WTC11 (cell line): Measurements from ENCODE around the gene SCIN. TPM values are rescaled to one million over a fixed set of nuclear protein-coding genes. Genes with fewer than 3 reads are reported as not detected.

ENCODE experiments used
- ATAC-seq: fragments of 200-7000 bp; cut with Tn5 transposase; 2 replicates; pipeline ENCODE4 v1.10.0; 2021; ENCODE audit warnings: mild to moderate bottlenecking, moderate library complexity
- CTCF ChIA-PET: fragments of 300-600 bp; sonication (Branson Sonifier 250); formaldehyde crosslinking; loops from one replicate; lab custom pipeline; 2021; ENCODE audit warnings: antibody characterized with exemption; lab: Charles Lee
- POLR2A ChIA-PET: fragments of 350-600 bp; sonication (Branson Sonifier 250); formaldehyde crosslinking; loops from one replicate; lab custom pipeline; 2021; ENCODE audit warnings: antibody characterized with exemption; lab: Charles Lee
- DNase-seq: peaks from one replicate; pipeline ENCODE4 v3.0.0; 2021; ENCODE audit warnings: low spot score
- H3K27ac Mint-ChIP-seq: 2 replicates; pipeline ENCODE4 v1.8.0; 2021; ENCODE audit warnings: mixed read lengths
- H3K27me3 Mint-ChIP-seq: 2 replicates; pipeline ENCODE4 v1.8.0; 2021; ENCODE audit warnings: low read depth, mild to moderate bottlenecking, moderate library complexity, mixed read lengths
- H3K36me3 Mint-ChIP-seq: 2 replicates; pipeline ENCODE4 v1.8.0; 2021; ENCODE audit warnings: mixed read lengths
- H3K4me1 Mint-ChIP-seq: 2 replicates; pipeline ENCODE4 v1.8.0; 2022; ENCODE audit warnings: mixed read lengths
- H3K4me3 Mint-ChIP-seq: 2 replicates; pipeline ENCODE4 v1.8.0; 2021; ENCODE audit warnings: mild to moderate bottlenecking, moderate library complexity, mixed read lengths
- H3K9me3 Mint-ChIP-seq: 2 replicates; pipeline ENCODE4 v1.8.0; 2021; ENCODE audit warnings: mixed read lengths
- CREB1 ChIP-seq: sonication (generic); formaldehyde crosslinking; IDR thresholded peaks from 2 replicates; pipeline ENCODE4 v1.8.0; 2023; ENCODE audit warnings: mild to moderate bottlenecking, missing genetic modification reagents
- CREM ChIP-seq: sonication (generic); formaldehyde crosslinking; IDR thresholded peaks from 2 replicates; pipeline ENCODE4 v1.8.1; 2022; ENCODE audit warnings: mild to moderate bottlenecking, missing genetic modification reagents, moderate library complexity
- FOXK1 ChIP-seq: sonication (generic); formaldehyde crosslinking; IDR thresholded peaks from 2 replicates; pipeline ENCODE4 v1.8.0; 2022; ENCODE audit warnings: mild to moderate bottlenecking, moderate library complexity, missing genetic modification reagents
- GTF2I ChIP-seq: fragments of 250-450 bp; sonication (Bioruptor Pico); conservative IDR thresholded peaks from 2 replicates; pipeline ENCODE4 v1.4.0; 2021; ENCODE audit warnings: mild to moderate bottlenecking
- NFE2L1 ChIP-seq: sonication (generic); formaldehyde crosslinking; IDR thresholded peaks from 2 replicates; pipeline ENCODE4 v1.8.1; 2023; ENCODE audit warnings: missing genetic modification reagents
- SOX15 ChIP-seq: fragments of 250-450 bp; sonication (Bioruptor Pico); IDR thresholded peaks from 2 replicates; pipeline ENCODE4 v1.9.0; 2021; ENCODE audit warnings: mild to moderate bottlenecking
- TEAD1 ChIP-seq: sonication (generic); formaldehyde crosslinking; IDR thresholded peaks from 2 replicates; pipeline ENCODE4 v1.8.0; 2022; ENCODE audit warnings: mild to moderate bottlenecking, missing genetic modification reagents
- ZNF121 ChIP-seq: sonication (generic); formaldehyde crosslinking; IDR thresholded peaks from 2 replicates; pipeline ENCODE4 v1.8.0; 2023; ENCODE audit warnings: missing genetic modification reagents
- ZNF138 ChIP-seq: sonication (generic); formaldehyde crosslinking; conservative IDR thresholded peaks from 2 replicates; pipeline ENCODE4 v1.8.1; 2022; ENCODE audit warnings: mild to moderate bottlenecking, moderate library complexity, missing genetic modification reagents
- total RNA-seq: library from RNA; stranded (reverse); gene quantifications from 3 replicates; pipeline ENCODE4 v1.2.3, GENCODE V29; 2021
- TF ChIP-seq, protein P1 (sequence below): sonication (generic); formaldehyde crosslinking; IDR thresholded peaks from 2 replicates; pipeline ENCODE4 v1.8.0; 2023; ENCODE audit warnings: mild to moderate bottlenecking, missing genetic modification reagents
- TF ChIP-seq, protein P2 (sequence below): sonication (generic); formaldehyde crosslinking; IDR thresholded peaks from 2 replicates; pipeline ENCODE4 v1.8.1; 2023; ENCODE audit warnings: mild to moderate bottlenecking, missing genetic modification reagents
- TF ChIP-seq, protein P3 (sequence below): fragments of 250-450 bp; sonication (Bioruptor Pico); IDR thresholded peaks from 2 replicates; pipeline ENCODE4 v1.8.0; 2021; ENCODE audit warnings: mild to moderate bottlenecking
- TF ChIP-seq, protein P4 (sequence below): sonication (generic); formaldehyde crosslinking; IDR thresholded peaks from 2 replicates; pipeline ENCODE4 v1.8.1; 2023; ENCODE audit warnings: mild to moderate bottlenecking, missing genetic modification reagents, borderline replicate concordance

SCIN gene
- total RNA-seq, 1 experiment from 2014 or later: 0.98 TPM

DNA sequence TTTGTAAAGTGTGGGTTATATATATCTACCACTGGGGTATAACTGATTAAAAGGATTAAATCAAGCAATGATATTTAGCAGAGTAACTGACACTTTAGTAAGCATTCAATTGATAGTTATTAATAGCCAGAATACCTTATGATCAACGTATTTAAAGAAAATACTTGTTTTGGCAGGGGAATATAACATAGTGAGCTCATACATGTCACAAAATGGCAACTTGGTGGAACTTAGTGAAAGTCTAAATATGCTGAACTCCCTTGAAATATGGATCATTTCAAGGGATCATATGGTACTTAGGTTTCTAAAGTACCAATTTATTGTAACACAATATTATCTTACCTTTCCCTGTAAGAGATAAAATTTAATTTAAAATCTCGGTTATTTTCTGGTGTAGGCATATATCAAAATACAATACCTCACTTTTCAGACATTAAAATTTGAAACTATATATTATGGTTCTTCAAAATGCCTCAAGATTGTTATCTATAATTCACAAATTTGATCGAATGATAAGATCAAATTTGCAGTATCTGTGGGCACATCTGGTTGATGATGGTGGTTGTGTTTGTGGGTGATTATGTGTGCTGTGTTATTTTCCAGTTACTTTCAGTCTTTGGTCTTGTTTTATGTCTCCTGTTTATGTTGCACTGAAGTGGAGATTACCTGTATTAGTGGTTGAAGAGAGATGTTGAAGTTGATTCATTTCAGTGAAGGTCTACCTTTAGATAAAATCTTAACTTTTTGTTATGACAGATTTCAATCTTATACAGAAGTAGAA is 122.1 kb downstream of the SCIN start (continued):
- no peak for TF ChIP-seq NFE2L1 (CRISPR knock-in tag)
- no peak for TF ChIP-seq TEAD1 (CRISPR knock-in tag)

DNA sequence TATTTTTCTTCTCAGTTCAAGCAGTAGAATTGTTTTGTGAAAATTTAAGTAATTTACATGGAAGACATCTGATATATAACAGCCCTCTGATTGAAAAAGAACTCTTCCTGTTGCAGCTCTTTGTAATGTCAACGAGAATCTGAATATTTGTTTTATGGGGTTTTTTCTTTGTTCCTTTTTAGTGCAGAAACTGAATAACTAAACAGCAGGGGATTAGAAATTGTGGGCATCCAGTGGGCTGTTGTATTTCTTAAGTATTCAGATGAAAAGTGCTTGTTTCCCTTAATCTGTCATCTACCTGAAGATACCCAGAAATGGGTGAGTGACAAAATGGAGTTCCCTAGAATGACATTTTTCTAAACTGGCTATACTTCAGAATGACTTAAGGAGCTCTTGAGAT is 124.3 kb downstream of the SCIN start:
- ATAC-seq (no peak), DNase-seq (no peak)
- TF ChIP-seq ZNF121 (CRISPR knock-in tag) (no peak), ZNF138 (no peak), FOXK1 (CRISPR knock-in tag) (no peak), TEAD1 (CRISPR knock-in tag) (no peak), SOX15 (CRISPR knock-in tag) (no peak), CREB1 (no peak), GTF2I (CRISPR knock-in tag) (no peak), CREM (CRISPR knock-in tag) (no peak)
- TF ChIP-seq, protein P1, sequence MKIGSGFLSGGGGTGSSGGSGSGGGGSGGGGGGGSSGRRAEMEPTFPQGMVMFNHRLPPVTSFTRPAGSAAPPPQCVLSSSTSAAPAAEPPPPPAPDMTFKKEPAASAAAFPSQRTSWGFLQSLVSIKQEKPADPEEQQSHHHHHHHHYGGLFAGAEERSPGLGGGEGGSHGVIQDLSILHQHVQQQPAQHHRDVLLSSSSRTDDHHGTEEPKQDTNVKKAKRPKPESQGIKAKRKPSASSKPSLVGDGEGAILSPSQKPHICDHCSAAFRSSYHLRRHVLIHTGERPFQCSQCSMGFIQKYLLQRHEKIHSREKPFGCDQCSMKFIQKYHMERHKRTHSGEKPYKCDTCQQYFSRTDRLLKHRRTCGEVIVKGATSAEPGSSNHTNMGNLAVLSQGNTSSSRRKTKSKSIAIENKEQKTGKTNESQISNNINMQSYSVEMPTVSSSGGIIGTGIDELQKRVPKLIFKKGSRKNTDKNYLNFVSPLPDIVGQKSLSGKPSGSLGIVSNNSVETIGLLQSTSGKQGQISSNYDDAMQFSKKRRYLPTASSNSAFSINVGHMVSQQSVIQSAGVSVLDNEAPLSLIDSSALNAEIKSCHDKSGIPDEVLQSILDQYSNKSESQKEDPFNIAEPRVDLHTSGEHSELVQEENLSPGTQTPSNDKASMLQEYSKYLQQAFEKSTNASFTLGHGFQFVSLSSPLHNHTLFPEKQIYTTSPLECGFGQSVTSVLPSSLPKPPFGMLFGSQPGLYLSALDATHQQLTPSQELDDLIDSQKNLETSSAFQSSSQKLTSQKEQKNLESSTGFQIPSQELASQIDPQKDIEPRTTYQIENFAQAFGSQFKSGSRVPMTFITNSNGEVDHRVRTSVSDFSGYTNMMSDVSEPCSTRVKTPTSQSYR (CRISPR knock-in tag): no peak
- TF ChIP-seq, protein P2, sequence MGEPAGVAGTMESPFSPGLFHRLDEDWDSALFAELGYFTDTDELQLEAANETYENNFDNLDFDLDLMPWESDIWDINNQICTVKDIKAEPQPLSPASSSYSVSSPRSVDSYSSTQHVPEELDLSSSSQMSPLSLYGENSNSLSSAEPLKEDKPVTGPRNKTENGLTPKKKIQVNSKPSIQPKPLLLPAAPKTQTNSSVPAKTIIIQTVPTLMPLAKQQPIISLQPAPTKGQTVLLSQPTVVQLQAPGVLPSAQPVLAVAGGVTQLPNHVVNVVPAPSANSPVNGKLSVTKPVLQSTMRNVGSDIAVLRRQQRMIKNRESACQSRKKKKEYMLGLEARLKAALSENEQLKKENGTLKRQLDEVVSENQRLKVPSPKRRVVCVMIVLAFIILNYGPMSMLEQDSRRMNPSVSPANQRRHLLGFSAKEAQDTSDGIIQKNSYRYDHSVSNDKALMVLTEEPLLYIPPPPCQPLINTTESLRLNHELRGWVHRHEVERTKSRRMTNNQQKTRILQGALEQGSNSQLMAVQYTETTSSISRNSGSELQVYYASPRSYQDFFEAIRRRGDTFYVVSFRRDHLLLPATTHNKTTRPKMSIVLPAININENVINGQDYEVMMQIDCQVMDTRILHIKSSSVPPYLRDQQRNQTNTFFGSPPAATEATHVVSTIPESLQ (CRISPR knock-in tag): no peak
- TF ChIP-seq, protein P3, sequence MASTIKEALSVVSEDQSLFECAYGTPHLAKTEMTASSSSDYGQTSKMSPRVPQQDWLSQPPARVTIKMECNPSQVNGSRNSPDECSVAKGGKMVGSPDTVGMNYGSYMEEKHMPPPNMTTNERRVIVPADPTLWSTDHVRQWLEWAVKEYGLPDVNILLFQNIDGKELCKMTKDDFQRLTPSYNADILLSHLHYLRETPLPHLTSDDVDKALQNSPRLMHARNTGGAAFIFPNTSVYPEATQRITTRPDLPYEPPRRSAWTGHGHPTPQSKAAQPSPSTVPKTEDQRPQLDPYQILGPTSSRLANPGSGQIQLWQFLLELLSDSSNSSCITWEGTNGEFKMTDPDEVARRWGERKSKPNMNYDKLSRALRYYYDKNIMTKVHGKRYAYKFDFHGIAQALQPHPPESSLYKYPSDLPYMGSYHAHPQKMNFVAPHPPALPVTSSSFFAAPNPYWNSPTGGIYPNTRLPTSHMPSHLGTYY: no peak
- TF ChIP-seq, protein P4, sequence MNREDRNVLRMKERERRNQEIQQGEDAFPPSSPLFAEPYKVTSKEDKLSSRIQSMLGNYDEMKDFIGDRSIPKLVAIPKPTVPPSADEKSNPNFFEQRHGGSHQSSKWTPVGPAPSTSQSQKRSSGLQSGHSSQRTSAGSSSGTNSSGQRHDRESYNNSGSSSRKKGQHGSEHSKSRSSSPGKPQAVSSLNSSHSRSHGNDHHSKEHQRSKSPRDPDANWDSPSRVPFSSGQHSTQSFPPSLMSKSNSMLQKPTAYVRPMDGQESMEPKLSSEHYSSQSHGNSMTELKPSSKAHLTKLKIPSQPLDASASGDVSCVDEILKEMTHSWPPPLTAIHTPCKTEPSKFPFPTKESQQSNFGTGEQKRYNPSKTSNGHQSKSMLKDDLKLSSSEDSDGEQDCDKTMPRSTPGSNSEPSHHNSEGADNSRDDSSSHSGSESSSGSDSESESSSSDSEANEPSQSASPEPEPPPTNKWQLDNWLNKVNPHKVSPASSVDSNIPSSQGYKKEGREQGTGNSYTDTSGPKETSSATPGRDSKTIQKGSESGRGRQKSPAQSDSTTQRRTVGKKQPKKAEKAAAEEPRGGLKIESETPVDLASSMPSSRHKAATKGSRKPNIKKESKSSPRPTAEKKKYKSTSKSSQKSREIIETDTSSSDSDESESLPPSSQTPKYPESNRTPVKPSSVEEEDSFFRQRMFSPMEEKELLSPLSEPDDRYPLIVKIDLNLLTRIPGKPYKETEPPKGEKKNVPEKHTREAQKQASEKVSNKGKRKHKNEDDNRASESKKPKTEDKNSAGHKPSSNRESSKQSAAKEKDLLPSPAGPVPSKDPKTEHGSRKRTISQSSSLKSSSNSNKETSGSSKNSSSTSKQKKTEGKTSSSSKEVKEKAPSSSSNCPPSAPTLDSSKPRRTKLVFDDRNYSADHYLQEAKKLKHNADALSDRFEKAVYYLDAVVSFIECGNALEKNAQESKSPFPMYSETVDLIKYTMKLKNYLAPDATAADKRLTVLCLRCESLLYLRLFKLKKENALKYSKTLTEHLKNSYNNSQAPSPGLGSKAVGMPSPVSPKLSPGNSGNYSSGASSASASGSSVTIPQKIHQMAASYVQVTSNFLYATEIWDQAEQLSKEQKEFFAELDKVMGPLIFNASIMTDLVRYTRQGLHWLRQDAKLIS (CRISPR knock-in tag): no peak
- Mint-ChIP-seq H3K4me1 (peaks cover 33% of the 10 kb centered on the region), H3K36me3 (peaks cover 6% of the 10 kb centered on the region; the same call in 1 of the 2 replicates), H3K4me3 (no peak overlapping the region), H3K27me3 (no peaks in the 10 kb centered on the region), H3K9me3 (no peaks in the 10 kb centered on the region; the same call in none of the 2 replicates), H3K27ac (0 out of 2 replicates have a peak overlapping the region, but pooled peaks have one; percentile 1)
- ChIA-PET POLR2A (no interaction called here), CTCF (interaction anchor here (2.9 kb wide), 1 partner anchor 8 kb away, joined by 13 read pairs; the partner anchor contains the start of gene ARL4A)
